NOMO-1 (cell line): ENCODE measurements around the gene CAMK2A.
"Not testable (repeated sequence)": the region's sequence is repeated elsewhere in the genome, so short reads cannot be mapped to it uniquely, and the experiment has no call there.

Source experiments
- DNase-seq, 2 experiments: peaks; one replicate each; lab custom pipeline; 2025; ENCODE audit not compliant: unreplicated experiment in 2 of 2; lab: John Stamatoyannopoulos, UW

Gene CAMK2A

GRCh38 chr5:150239794-150240122 lies 49.8 kb downstream of the CAMK2A start:
- no peak for DNase-seq

- no peak for DNase-seq
These were observed 50.3 kb downstream of the CAMK2A start for GRCh38 chr5:150239099-150239793.

- no peak for DNase-seq
These were observed 50.9 kb downstream of the CAMK2A start for GRCh38 chr5:150238646-150239045.

- DNase-seq: no peak
These were observed 52.4 kb downstream of the CAMK2A start for GRCh38 chr5:150236981-150237754.

- DNase-seq: no peak
These were observed 53.3 kb downstream of the CAMK2A start for GRCh38 chr5:150236313-150236712.

- DNase-seq: no peak
These were observed 54.1 kb downstream of the CAMK2A start for GRCh38 chr5:150235500-150235854.

- DNase-seq: peak; percentile 36 to 51
These were observed 54.7 kb downstream of the CAMK2A start for GRCh38 chr5:150234576-150235499.

GRCh38 chr5:150233706-150234105 lies 55.9 kb downstream of the CAMK2A start:
- not testable (repeated sequence) for DNase-seq

GRCh38 chr5:150230842-150231241 lies 58.7 kb downstream of the CAMK2A start:
- no peak for DNase-seq

GRCh38 chr5:150229571-150229970 lies 60.0 kb downstream of the CAMK2A start:
- no peak for DNase-seq

- no peak for DNase-seq
These were observed 61.8 kb downstream of the CAMK2A start for GRCh38 chr5:150227606-150228273.

GRCh38 chr5:150227036-150227435 lies 62.5 kb downstream of the CAMK2A start:
- DNase-seq: peak in 1 of 2 experiments; percentile 11

GRCh38 chr5:150224483-150225027 lies 65.0 kb downstream of the CAMK2A start:
- DNase-seq: no peak

GRCh38 chr5:150223474-150223873 lies 66.1 kb downstream of the CAMK2A start:
- DNase-seq: no peak

GRCh38 chr5:150222906-150223305 lies 66.7 kb downstream of the CAMK2A start:
- no peak for DNase-seq

- DNase-seq: no peak
These were observed 68.1 kb downstream of the CAMK2A start for GRCh38 chr5:150221471-150221870.

GRCh38 chr5:150219861-150220260 lies 69.7 kb downstream of the CAMK2A start:
- no peak for DNase-seq

- no peak for DNase-seq
These were observed 70.4 kb downstream of the CAMK2A start for GRCh38 chr5:150219142-150219541.

GRCh38 chr5:150218693-150219035 lies 70.9 kb downstream of the CAMK2A start:
- DNase-seq: no peak

GRCh38 chr5:150217873-150218692 lies 71.5 kb downstream of the CAMK2A start:
- DNase-seq: peak; percentile 75
